ENCODE results near the gene ZNF888. TPM values are rescaled to one million over a fixed set of nuclear protein-coding genes. Genes with fewer than 3 reads are reported as not detected.
A peak's percentile ranks its signal among the peaks of the same experiment; 100 is the strongest.
"Not testable (repeated sequence)": the region's sequence is repeated elsewhere in the genome, so short reads cannot be mapped to it uniquely, and the experiment has no call there.

Gene ZNF888
- total and polyA plus RNA-seq, 4 donors, result 2.3 to 5.4 (median 3.3) TPM

GRCh38 chr19:52948025-52948770 lies 25.0 kb upstream of the ZNF888 start:
- H3K4me1 ChIP-seq (ENCODE audit: control insufficient read depth, insufficient read depth, low read length), result peaks cover 13% of the 10 kb centered on the region
- H3K27me3 ChIP-seq (ENCODE audit: control insufficient read depth, insufficient read depth, low read length), result peaks cover 6% of the 10 kb centered on the region
- no peaks in the 10 kb centered on the region for H3K36me3 ChIP-seq (ENCODE audit: control insufficient read depth, insufficient read depth, low read length)
- H3K27ac ChIP-seq (ENCODE audit: low read depth, low read length), result no peak overlapping the region
- peak in 1 of 6 donors; percentile 7 for DNase-seq (ENCODE audit: low read depth in 4 of 6, low spot score in 6 of 6)
- no peaks in the 10 kb centered on the region for H3K9me3 ChIP-seq (ENCODE audit: control insufficient read depth, insufficient read depth, low read length)
- 88% methylated on average over 4 of the region's 13 CpGs for WGBS (ENCODE audit: insufficient coverage)
- H3K4me3 ChIP-seq (ENCODE audit: low read depth, low read length), result no peak overlapping the region

- no peak overlapping the region for H3K27ac ChIP-seq (ENCODE audit: low read depth, low read length)
- peak overlapping the region; percentile 9 for H3K4me3 ChIP-seq (ENCODE audit: low read depth, low read length)
- no peaks in the 10 kb centered on the region for H3K9me3 ChIP-seq (ENCODE audit: control insufficient read depth, insufficient read depth, low read length)
- H3K36me3 ChIP-seq (ENCODE audit: control insufficient read depth, insufficient read depth, low read length), result no peaks in the 10 kb centered on the region
- peaks cover 25% of the 10 kb centered on the region for H3K4me1 ChIP-seq (ENCODE audit: control insufficient read depth, insufficient read depth, low read length)
- WGBS (ENCODE audit: insufficient coverage), result 16% methylated on average over 29 of the region's 39 CpGs
- DNase-seq (ENCODE audit: low read depth in 4 of 6, low spot score in 6 of 6), result peak in 2 of 6 donors; percentile 50 to 62
- peaks cover 6% of the 10 kb centered on the region for H3K27me3 ChIP-seq (ENCODE audit: control insufficient read depth, insufficient read depth, low read length)
Measured at GRCh38 chr19:52946322-52947310, 23.4 kb upstream of the ZNF888 start.

GRCh38 chr19:52945652-52946321 lies 22.6 kb upstream of the ZNF888 start:
- Histone ChIP-seq H3K4me1 (ENCODE audit: control insufficient read depth, insufficient read depth, low read length) (peaks cover 25% of the 10 kb centered on the region), H3K36me3 (ENCODE audit: control insufficient read depth, insufficient read depth, low read length) (no peaks in the 10 kb centered on the region), H3K4me3 (ENCODE audit: low read depth, low read length) (peak overlapping the region; percentile 9), H3K27me3 (ENCODE audit: control insufficient read depth, insufficient read depth, low read length) (peaks cover 6% of the 10 kb centered on the region), H3K27ac (ENCODE audit: low read depth, low read length) (no peak overlapping the region), H3K9me3 (ENCODE audit: control insufficient read depth, insufficient read depth, low read length) (no peaks in the 10 kb centered on the region)
- DNase-seq (ENCODE audit: low read depth in 4 of 6, low spot score in 6 of 6), result no peak
- WGBS (ENCODE audit: insufficient coverage), result 64% methylated on average over 14 of the region's 24 CpGs

GRCh38 chr19:52944703-52945493 lies 21.7 kb upstream of the ZNF888 start:
- not testable (repeated sequence) for H3K36me3 ChIP-seq (ENCODE audit: control insufficient read depth, insufficient read depth, low read length); H3K27ac ChIP-seq (ENCODE audit: low read depth, low read length); H3K27me3 ChIP-seq (ENCODE audit: control insufficient read depth, insufficient read depth, low read length); DNase-seq (ENCODE audit: low read depth in 4 of 6, low spot score in 6 of 6); H3K9me3 ChIP-seq (ENCODE audit: control insufficient read depth, insufficient read depth, low read length); H3K4me3 ChIP-seq (ENCODE audit: low read depth, low read length)
- WGBS (ENCODE audit: insufficient coverage), result 66% methylated on average over 6 of the region's 17 CpGs
- H3K4me1 ChIP-seq (ENCODE audit: control insufficient read depth, insufficient read depth, low read length), result peaks cover 25% of the 10 kb centered on the region

GRCh38 chr19:52943884-52944643 lies 20.8 kb upstream of the ZNF888 start:
- H3K27me3 ChIP-seq (ENCODE audit: control insufficient read depth, insufficient read depth, low read length), result peaks cover 6% of the 10 kb centered on the region
- H3K4me3 ChIP-seq (ENCODE audit: low read depth, low read length), result no peak overlapping the region
- WGBS (ENCODE audit: insufficient coverage), result 90% methylated on average over 13 of the region's 17 CpGs

GRCh38 chr19:52943134-52943883 lies 20.1 kb upstream of the ZNF888 start:
- peak overlapping the region; percentile 47 for H3K27ac ChIP-seq (ENCODE audit: low read depth, low read length)
- WGBS (ENCODE audit: insufficient coverage), result 76% methylated on average over 22 of the region's 29 CpGs
- peak overlapping the region; percentile 71 for H3K4me3 ChIP-seq (ENCODE audit: low read depth, low read length)

More at GRCh38 chr19:52943884-52944643, 20.8 kb upstream of the ZNF888 start:
- H3K27ac ChIP-seq (ENCODE audit: low read depth, low read length), result no peak overlapping the region
- H3K36me3 ChIP-seq (ENCODE audit: control insufficient read depth, insufficient read depth, low read length), result no peaks in the 10 kb centered on the region
- DNase-seq (ENCODE audit: low read depth in 4 of 6, low spot score in 6 of 6), result no peak
- no peaks in the 10 kb centered on the region for H3K9me3 ChIP-seq (ENCODE audit: control insufficient read depth, insufficient read depth, low read length)
- peaks cover 25% of the 10 kb centered on the region for H3K4me1 ChIP-seq (ENCODE audit: control insufficient read depth, insufficient read depth, low read length)

GRCh38 chr19:52942386-52943133 lies 19.3 kb upstream of the ZNF888 start:
- 0% methylated on average over 38 of the region's 43 CpGs for WGBS (ENCODE audit: insufficient coverage)
- Histone ChIP-seq H3K36me3 (ENCODE audit: control insufficient read depth, insufficient read depth, low read length) (no peaks in the 10 kb centered on the region), H3K27me3 (ENCODE audit: control insufficient read depth, insufficient read depth, low read length) (peaks cover 6% of the 10 kb centered on the region), H3K9me3 (ENCODE audit: control insufficient read depth, insufficient read depth, low read length) (no peaks in the 10 kb centered on the region), H3K4me1 (ENCODE audit: control insufficient read depth, insufficient read depth, low read length) (peaks cover 25% of the 10 kb centered on the region), H3K4me3 (ENCODE audit: low read depth, low read length) (peak overlapping the region; percentile 71), H3K27ac (ENCODE audit: low read depth, low read length) (peak overlapping the region; percentile 47)
- peak in 3 of 6 donors; percentile 54 to 90 (median 85) for DNase-seq (ENCODE audit: low read depth in 4 of 6, low spot score in 6 of 6)

More at GRCh38 chr19:52943134-52943883, 20.1 kb upstream of the ZNF888 start:
- Histone ChIP-seq H3K36me3 (ENCODE audit: control insufficient read depth, insufficient read depth, low read length) (no peaks in the 10 kb centered on the region), H3K4me1 (ENCODE audit: control insufficient read depth, insufficient read depth, low read length) (peaks cover 25% of the 10 kb centered on the region), H3K9me3 (ENCODE audit: control insufficient read depth, insufficient read depth, low read length) (no peaks in the 10 kb centered on the region), H3K27me3 (ENCODE audit: control insufficient read depth, insufficient read depth, low read length) (peaks cover 6% of the 10 kb centered on the region)
- no peak for DNase-seq (ENCODE audit: low read depth in 4 of 6, low spot score in 6 of 6)
